Measurements from ENCODE around the gene PKP4. TPM values are rescaled to one million over a fixed set of nuclear protein-coding genes. Genes with fewer than 3 reads are reported as not detected.

The PKP4 gene
- total RNA-seq, 2 experiments from 2014 or later: 68.7 to 73.2 TPM

DNA sequence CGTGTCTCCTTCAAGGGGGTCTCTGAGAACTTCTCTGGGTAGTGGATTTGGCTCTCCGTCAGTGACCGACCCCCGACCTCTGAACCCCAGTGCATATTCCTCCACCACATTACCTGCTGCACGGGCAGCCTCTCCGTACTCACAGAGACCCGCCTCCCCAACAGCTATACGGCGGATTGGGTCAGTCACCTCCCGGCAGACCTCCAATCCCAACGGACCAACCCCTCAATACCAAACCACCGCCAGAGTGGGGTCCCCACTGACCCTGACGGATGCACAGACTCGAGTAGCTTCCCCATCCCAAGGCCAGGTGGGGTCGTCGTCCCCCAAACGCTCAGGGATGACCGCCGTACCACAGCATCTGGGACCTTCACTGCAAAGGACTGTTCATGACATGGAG lies 168.2 kb downstream of the PKP4 start:
- H3K9me3 ChIP-seq (ENCODE audit: low read length): no peaks in the 10 kb centered on the region
- no peaks in the 10 kb centered on the region for H4K20me1 ChIP-seq (ENCODE audit: insufficient read depth, low read length)
- ChIA-PET POLR2A (no interaction called here), CTCF (ENCODE audit: unreplicated experiment) (no interaction called here)
- H3K79me2 ChIP-seq (ENCODE audit: insufficient read depth, low read depth, low read length): no peaks in the 10 kb centered on the region
- H3K4me1 ChIP-seq (ENCODE audit: insufficient read depth, low read length, poor library complexity, severe bottlenecking): no peaks in the 10 kb centered on the region
- no peak overlapping the region for H3K27ac ChIP-seq (ENCODE audit: low read depth, low read length, poor library complexity, severe bottlenecking)
- intact Hi-C loops (cut with micrococcal nuclease; ENCODE audit: unreplicated experiment): no loop called here
- H3K36me3 ChIP-seq (ENCODE audit: insufficient read depth, low read length): peaks cover 39% of the 10 kb centered on the region
- H3K9me2 ChIP-seq (ENCODE audit: insufficient read depth, low read length): no peaks in the 10 kb centered on the region
- TF ChIP-seq CTCF (conservative IDR thresholded peaks at IDR 0.05; ENCODE audit: low read length): no peak
- TF ChIP-seq EZH2phosphoT487 (IDR thresholded peaks at IDR 0.05; ENCODE audit: borderline replicate concordance, low read depth, low read length): no peak
- BruUV-seq (replicated peaks): no TSS peak
- no peak overlapping the region for H2AFZ ChIP-seq (ENCODE audit: low read length)
- H3K4me2 ChIP-seq (ENCODE audit: low read length): no peak overlapping the region
- DNase-seq (ENCODE audit: low spot score): no peak
- no peak overlapping the region for H3K4me3 ChIP-seq (ENCODE audit: low read depth, low read length, poor library complexity, severe bottlenecking)

DNA sequence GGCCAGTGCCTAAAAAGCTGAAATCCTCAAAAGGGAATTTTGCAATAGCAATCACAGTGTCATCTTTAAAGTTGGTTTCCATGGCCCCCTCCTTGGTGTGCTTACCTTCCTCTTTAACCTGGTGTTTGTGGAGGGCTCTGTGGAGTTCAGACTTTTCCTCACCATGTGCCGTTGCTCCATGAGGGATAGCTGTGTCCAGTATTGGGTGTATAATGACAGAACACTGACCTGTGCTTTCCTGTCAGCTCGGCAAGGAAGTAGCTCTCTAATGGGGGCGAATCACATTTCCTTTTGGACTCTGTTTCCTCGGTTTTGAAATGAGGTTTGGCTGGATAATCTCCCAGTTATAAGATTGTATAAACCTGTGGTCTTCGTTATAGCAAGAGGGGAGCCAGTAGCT lies 172.4 kb downstream of the PKP4 start:
- intact Hi-C loops (cut with micrococcal nuclease; ENCODE audit: unreplicated experiment): no loop called here
- ChIA-PET POLR2A (interaction anchor here (1.4 to 2.0 kb wide), 2 partner anchors 10 to 24 kb away, joined by 5 read pairs; no protein-coding TSS in a partner anchor), CTCF (ENCODE audit: unreplicated experiment) (no interaction called here)
- H3K9me2 ChIP-seq (ENCODE audit: insufficient read depth, low read length): no peaks in the 10 kb centered on the region
- no peaks in the 10 kb centered on the region for H4K20me1 ChIP-seq (ENCODE audit: insufficient read depth, low read length)
- H3K4me1 ChIP-seq (ENCODE audit: insufficient read depth, low read length, poor library complexity, severe bottlenecking): no peaks in the 10 kb centered on the region
- no peak overlapping the region for H3K4me3 ChIP-seq (ENCODE audit: low read depth, low read length, poor library complexity, severe bottlenecking)
- no peak overlapping the region for H3K4me2 ChIP-seq (ENCODE audit: low read length)
- H2AFZ ChIP-seq (ENCODE audit: low read length): no peak overlapping the region
- DNase-seq (ENCODE audit: low spot score): no peak
- no TSS peak for BruUV-seq (replicated peaks)
- no peak overlapping the region for H3K27ac ChIP-seq (ENCODE audit: low read depth, low read length, poor library complexity, severe bottlenecking)
- H3K9me3 ChIP-seq (ENCODE audit: low read length): no peaks in the 10 kb centered on the region
- TF ChIP-seq CTCF (conservative IDR thresholded peaks at IDR 0.05; ENCODE audit: low read length): no peak
- no peak for TF ChIP-seq EZH2phosphoT487 (IDR thresholded peaks at IDR 0.05; ENCODE audit: borderline replicate concordance, low read depth, low read length)
- H3K79me2 ChIP-seq (ENCODE audit: insufficient read depth, low read depth, low read length): no peaks in the 10 kb centered on the region
- peaks cover 39% of the 10 kb centered on the region for H3K36me3 ChIP-seq (ENCODE audit: insufficient read depth, low read length)

DNA sequence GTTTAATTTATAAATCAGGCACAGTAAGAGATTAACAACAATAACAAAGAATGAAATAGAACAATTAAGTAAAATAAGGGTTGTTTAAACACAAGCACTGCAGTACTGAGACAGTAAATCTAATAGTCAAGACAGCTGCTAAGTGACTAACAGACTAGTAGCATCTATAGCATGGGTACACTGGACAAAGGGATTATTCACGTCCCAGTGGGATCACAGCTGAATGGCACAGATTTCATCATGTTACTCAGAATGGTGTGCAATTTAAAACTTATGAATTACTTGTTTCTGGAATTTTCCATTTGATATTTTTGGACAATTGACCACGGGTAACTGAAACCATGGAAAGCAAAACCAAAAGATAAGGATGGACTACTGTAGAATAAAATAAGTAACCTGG lies 176.5 kb downstream of the PKP4 start:
- H3K4me2 ChIP-seq (ENCODE audit: low read length): no peak overlapping the region
- TF ChIP-seq CTCF (conservative IDR thresholded peaks at IDR 0.05; ENCODE audit: low read length) (no peak), EZH2phosphoT487 (IDR thresholded peaks at IDR 0.05; ENCODE audit: borderline replicate concordance, low read depth, low read length) (no peak)
- H3K79me2 ChIP-seq (ENCODE audit: insufficient read depth, low read depth, low read length): no peaks in the 10 kb centered on the region
- H3K27ac ChIP-seq (ENCODE audit: low read depth, low read length, poor library complexity, severe bottlenecking): no peak overlapping the region
- H4K20me1 ChIP-seq (ENCODE audit: insufficient read depth, low read length): no peaks in the 10 kb centered on the region
- intact Hi-C loops (cut with micrococcal nuclease; ENCODE audit: unreplicated experiment): no loop called here
- no peaks in the 10 kb centered on the region for H3K4me1 ChIP-seq (ENCODE audit: insufficient read depth, low read length, poor library complexity, severe bottlenecking)
- CTCF ChIA-PET (ENCODE audit: unreplicated experiment): interaction anchor here (0.5 kb wide), 1 partner anchor 87 kb away, joined by 3 read pairs; no protein-coding TSS in a partner anchor
- DNase-seq (ENCODE audit: low spot score): no peak
- H3K4me3 ChIP-seq (ENCODE audit: low read depth, low read length, poor library complexity, severe bottlenecking): no peak overlapping the region
- no TSS peak for BruUV-seq (replicated peaks)
- POLR2A ChIA-PET: interaction anchor here (1.2 kb wide), 1 partner anchor 13 kb away, joined by 3 read pairs; no protein-coding TSS in a partner anchor
- H3K9me2 ChIP-seq (ENCODE audit: insufficient read depth, low read length): no peaks in the 10 kb centered on the region
- H2AFZ ChIP-seq (ENCODE audit: low read length): no peak overlapping the region
- H3K9me3 ChIP-seq (ENCODE audit: low read length): no peaks in the 10 kb centered on the region; the same call in 1 of the 2 replicates
- H3K36me3 ChIP-seq (ENCODE audit: insufficient read depth, low read length): peaks cover 47% of the 10 kb centered on the region

All from OCI-LY7 (cell line).